GM21367 (cell line): Measurements from ENCODE around the gene UBE2F.

ENCODE experiments used
- ATAC-seq: cut with Tn5 transposase; IDR thresholded peaks from one replicate; pipeline ENCODE4 v1.9.1; 2021; ENCODE audit not compliant: unreplicated experiment

Gene UBE2F

DNA sequence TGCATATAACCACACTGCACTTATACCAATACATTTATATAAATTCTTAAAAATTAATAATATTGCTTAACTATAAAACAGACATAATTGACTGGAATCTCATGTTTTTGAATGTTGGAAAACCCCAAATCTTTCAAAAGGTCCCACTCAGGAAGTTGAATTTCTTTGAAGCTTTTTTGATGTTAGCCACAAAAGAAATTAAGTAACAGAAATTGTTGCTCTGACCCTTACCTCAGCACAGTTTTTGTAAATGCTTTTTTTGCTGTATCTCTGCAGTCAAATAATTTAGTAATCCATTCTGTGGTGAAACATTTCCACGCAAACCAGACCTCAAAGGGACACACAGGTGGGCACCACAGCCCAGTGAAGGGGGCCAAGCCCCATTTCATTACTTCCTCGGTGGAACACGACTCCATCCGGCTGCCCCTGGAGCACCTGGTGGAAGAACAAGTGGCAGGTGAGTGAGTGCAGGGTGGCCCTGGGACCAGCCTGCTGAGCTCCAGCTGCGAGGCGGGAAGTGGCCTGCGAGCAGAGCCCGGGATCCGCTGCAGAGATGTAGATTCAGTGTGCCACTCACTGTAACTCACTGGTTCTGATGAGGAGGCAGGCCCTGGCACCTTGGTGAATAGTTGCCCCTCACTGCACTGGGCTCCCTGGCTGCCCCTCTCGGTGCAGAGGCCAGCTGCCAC lies 102.4 kb downstream of the UBE2F start:
- ATAC-seq, result no peak

DNA sequence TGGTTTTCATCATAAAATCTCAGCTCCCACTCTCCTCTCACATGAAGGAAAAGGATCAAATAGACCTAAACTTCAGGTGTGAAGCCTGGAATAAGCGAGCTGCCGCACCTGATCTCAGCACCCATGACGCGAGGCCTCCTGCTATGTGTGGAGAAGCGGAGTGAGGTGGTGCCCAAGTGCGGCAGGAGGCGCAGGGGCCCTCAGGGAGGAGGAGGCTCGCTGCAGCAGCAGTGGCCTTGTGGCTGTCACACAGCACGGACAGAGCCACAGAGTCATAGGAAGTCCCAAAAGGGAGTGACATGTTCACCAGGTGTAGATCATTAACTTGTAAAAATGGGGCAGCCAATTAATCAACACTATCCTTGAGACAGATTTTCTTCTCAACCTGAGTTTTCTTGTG lies 103.1 kb downstream of the UBE2F start:
- ATAC-seq, result no peak

DNA sequence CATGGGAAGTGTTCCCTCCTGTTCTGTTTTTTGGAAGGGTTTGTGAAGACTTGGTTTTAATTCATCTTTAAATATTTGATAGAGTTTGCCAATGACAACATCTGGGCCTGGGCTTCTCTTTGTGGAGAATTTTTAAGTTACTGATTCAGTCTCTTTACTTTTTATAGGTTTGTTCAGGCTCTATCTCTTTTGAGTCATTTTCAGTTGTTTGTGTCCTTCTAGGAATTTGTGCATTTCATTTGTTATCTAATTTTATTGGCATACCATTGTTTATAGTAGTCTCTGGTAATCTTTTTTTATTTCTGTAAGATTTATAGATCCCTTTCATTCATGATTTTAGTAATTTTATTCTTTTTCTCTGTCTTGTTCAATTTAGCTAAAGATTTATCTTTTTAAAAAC lies 108.6 kb downstream of the UBE2F start:
- ATAC-seq, result no peak

DNA sequence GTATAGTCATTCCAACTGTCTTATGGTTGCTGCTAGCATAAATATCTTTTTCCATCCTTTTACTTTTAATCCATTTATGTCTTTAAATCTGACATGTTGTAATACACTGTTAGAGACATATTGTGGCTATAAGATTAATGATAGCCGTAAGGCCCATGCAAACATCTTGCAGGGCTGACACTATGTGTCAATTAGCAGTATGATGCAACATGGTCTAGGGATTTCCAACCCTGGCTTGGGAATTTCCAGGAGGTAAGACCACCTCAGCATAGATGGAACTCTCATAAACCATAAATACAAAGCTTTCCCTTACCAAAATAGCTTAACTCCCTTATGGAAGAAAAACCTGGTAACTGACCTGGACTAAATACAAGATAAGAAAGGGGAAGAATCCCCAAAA lies 110.5 kb downstream of the UBE2F start:
- no peak for ATAC-seq

DNA sequence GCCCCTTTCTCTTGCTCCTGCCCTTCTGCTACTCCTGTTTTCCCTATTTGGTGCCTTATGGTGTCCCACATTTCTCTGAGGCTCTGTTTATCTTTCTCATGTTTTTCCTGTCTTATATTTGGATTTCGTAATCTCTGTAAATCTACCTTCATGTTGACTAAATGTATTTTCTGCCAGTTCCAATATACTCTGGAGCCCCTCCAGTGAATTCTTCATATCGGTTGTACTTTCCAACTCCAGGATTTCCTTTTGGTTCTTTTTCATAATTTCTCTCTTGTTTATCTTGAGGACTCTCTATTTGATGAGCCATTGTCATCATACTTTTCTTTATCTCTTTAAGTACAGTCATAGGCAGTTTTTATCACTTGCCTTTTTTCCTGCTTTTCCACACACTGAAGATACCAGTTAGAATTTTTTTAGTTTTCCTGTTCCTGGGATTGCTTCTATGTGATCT lies 113.1 kb downstream of the UBE2F start:
- ATAC-seq, result no peak

DNA sequence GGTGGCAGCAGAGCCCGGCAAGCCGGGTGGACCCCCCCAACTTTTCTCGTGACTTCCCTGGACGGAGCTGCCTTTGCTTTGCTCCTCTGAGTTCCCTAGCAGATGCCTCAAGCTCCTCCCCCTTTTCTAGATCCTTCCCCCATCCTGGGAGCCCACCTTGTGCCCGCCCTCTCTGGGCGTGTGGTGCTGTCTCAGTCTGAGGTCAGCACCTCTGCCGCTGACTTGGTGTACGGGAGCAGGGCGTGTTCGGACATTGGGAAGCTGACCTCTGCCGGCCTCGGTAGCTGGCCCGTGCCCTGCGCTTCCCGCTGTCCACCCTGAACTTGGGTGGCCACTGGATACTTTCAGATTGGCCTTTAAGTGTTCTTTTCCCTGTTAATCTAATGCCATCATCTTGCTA lies 113.7 kb downstream of the UBE2F start:
- no peak for ATAC-seq

DNA sequence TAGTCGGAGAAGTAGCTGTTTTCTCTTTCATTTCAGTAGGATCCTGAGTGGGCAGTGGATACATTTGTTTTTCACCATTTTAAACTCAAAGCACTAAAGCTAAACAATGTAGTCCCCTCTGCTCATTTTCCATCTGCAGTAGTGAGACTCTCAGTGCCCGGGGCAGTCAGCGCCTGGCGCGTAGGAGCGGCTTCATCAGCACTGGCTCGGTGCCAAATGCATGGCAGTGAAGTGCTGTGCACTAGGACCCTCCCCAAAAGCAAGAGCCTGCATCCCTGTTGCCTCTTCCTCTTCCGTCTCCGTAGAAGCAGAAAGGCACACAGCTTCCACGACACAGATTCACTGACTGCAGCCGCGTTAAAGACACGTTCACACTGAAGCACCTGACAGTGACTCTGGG lies 114.3 kb downstream of the UBE2F start:
- no peak for ATAC-seq

DNA sequence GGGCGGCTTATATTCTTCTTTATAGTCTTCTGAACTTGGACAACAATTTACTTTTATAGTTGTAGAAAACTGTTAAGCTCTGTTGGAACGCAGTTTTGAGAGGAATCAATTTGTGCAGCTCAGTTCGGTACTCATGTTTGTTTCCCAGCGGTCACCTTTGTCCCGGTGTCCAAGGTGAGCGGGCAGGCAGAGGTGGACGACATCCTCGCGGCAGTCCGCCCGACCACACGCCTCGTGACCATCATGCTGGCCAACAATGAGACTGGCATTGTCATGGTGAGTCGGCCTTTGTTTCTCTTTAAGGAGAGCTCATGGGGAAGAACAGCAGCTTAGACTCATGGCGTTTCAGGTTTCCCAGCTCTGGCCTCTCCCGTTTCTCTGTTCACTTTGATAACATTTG lies 114.7 kb downstream of the UBE2F start:
- ATAC-seq, result no peak

DNA sequence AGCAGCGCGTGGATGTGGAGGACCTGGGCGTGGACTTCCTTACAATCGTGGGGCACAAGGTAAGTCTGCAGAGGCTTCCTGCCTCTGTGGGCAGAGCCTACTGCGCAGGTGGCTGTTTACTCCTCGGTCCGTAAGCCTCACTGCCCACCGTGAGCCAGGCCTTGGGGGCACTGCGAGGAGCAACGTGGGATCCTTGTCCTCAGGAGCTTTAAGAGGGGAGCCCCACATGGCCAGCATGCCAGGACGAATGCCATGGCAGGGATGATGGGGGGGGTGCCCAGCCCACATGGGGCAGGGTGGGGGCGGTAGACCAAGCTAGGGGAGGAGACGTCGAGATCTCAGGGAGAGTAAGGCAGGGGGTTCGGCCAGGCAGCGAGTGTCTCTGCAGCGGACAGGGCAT lies 115.3 kb downstream of the UBE2F start:
- ATAC-seq, result no peak

DNA sequence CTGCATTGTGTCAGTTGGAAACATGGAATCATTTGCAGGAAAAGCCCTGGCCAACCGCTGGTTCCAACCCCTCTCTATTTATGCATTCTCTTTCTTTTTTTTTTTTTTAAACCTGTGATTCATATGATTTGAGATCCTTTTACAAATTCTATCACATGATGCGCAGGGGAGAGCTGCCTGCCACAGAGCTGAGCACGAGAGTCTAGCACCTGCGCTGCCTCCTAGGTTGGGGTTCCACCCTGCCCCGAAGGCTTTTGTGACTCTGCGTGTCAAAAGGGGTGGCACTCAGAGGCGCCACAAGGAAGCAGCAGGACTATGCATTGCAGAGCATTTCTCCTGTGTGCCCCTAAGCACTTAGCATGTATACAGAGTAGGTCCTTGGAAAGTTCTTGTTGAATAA lies 116.0 kb downstream of the UBE2F start:
- ATAC-seq, result no peak

DNA sequence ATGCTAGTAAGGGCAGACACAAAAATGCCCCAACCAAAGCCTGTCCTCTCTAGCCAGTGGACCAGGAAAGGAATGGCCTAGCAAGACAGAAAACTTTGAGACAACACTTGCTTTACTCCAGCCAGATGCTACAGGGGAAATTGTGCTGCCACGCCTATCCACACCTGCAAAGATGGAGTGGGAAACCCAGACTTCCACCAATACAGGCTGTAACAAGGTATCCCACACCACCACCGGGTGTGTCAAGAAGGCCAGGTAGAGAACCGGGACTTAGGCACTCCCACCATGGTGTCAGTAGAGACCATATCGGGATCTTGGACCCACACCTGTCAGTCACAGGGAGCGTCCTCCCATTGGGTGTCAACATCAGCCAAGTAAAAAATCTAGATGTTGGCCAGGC lies 117.1 kb downstream of the UBE2F start:
- no peak for ATAC-seq

DNA sequence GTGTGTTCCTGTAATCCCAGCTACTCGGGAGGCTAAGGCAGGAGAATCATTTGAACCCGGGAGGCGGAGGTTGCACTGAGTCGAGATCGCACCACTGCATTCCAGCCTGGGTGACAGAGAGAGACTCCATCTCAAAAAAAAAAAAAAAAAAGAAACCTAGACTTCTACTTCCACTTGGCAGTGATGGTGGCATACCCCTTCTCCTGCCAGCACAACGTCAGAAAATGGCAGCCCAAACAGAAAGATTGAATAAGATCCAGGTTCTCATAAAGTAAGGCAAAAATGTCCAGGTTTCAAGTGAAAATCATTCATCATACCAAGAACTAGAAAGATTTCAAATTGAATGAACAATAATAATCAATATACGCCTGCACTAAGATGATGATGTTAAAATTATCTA lies 117.9 kb downstream of the UBE2F start:
- no peak for ATAC-seq

DNA sequence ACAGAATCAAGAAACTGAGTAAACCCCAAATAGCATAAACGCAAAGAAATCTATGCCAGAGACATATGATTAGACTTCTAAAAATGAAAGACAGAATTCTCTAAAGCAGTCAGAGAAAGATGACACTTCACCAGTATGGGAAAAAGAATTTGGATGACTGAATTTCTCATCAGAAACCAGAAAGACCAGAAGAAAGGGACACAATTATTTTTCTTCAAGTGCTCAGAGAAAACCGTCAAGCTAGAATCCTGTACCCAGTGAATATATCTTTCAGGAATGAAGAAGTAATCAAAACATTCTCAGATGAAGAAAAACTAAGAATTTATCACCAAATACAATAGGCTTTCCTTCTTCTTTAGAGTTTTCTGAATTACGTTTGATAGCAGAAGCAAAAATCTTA lies 119.1 kb downstream of the UBE2F start:
- no peak for ATAC-seq

DNA sequence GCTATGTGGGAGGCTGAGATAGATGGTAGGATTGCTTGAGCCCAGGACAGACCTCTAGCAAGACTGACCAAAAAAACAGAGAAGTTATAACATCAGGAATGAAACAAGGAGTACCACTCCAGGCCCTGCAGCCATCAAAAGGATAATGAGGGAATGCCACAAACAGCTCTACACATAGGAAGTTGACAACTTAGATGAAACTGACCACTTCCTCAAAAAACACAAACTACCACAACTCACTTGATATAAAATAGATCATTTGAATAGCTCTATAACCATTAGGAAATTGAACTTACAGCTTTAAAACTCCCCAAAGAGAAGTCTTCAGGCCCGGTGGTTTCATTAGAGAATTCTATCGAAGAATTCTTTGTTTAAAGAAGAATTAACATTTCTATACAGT lies 120.4 kb downstream of the UBE2F start:
- no peak for ATAC-seq

DNA sequence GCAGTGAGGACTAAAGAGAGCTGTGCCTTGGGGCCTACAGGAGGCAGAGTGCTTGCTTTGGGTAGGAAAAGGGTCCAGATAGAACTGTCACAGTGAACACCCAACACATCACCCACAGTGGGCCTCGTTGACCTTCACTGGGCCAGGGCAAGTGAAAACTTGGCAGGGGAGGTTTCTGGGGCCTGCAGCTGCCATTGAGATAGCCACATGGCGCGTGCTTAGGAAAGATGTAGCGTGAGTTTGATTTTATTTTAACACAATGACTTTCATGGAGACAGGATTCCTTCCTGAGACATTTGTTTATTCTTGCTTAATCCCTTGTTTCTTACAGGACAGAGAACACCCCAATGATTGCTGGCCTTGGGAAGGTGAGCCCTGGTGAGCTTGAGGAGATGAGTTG lies 124.1 kb downstream of the UBE2F start:
- no peak for ATAC-seq

DNA sequence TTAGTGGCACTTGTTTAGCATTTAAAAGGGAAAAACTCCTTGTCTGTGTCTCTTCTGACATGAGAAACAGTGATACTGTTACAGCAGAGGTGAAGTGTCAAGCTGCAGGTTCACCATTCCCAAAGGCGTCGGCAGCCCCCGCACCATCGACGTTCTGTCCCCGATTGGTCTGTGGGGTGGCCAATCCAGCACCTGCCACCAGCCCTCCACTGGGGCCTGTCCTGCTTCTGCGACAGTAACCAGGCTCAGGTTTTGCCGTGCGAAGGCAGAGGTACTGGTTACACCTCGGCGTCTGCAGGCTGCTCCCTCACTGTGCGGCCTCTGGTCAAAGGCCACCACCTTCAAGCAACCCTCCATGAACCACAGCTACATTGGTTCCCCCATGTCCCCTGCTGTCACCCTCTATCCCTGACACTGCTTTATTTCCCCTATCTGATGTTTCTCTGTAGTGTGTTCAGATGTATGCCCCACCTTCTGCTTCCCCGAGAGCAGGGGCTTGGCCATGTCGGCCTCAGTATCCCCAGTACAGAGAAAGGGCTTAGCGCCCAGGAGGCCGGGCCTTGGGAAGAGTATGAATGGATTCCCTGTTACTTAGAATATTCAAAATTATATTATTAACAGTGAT lies 124.7 kb downstream of the UBE2F start:
- ATAC-seq, result no peak
